ENCODE measurements around the gene ATP5MG. TPM values are rescaled to one million over a fixed set of nuclear protein-coding genes. Genes with fewer than 3 reads are reported as not detected.
"Not testable (repeated sequence)": the region's sequence is repeated elsewhere in the genome, so short reads cannot be mapped to it uniquely, and the experiment has no call there.

The ATP5MG gene
- total RNA-seq, 1 donor from 2014 or later: 117 TPM

DNA sequence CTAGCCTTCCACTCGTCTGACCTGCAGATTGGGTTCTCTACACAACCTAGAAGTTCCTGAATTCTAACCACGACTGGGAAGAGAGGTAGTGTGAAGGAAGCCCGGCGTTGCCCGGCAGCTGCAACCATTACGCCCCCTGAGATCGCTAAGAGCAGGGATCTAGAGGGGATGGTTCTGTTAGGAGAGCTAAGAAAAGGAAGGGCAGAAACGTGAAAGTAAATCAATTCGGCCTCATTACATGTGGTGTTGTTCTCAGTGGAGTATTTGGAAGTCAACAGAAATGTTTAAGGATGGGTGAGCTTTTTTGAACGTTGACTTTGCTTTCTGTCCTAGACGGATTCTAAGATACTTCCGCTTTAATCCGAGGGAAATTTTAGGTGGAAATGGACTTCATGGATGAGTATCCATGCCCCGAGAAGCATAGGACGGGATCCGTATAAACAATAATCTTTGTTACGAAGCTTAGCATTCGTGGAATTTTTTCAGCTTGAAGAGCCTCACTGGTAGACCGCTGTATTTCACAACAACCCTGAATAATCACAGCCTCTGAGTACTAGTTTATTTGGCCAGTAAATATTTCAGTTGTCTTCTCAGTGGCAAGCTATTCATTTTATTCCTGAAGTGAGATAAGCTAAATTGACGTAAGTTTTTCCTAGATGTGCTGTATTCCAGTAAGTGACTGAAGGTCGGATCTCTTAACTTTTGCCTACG lies 629 bp downstream of the ATP5MG start:
- DNase-seq (ENCODE audit: low spot score) (no peak), ATAC-seq (no peak)
- intact Hi-C loops (cut with DNase I): no loop called here

DNA sequence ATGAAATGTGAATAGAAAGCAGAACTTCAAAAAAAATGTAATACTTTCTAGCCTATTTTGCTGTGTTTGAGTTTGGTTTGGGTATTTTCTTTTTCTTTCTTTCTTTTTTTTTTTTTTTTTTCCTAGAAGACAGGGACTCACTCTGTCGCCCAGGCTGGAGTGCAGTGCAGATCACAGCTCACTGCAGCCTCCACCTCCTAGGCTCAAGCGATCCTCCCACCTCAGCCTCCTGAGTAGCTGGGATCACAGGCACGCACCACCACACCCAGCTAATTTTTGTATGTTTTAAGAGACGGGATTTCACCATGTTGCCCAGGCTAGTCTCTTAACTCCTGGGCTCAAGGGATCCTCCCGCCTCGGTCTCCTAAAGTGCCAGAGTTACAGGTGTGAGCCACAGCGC lies 1.2 kb downstream of the ATP5MG start:
- intact Hi-C loops (cut with DNase I); ATAC-seq; DNase-seq (ENCODE audit: low spot score): not testable (repeated sequence)

DNA sequence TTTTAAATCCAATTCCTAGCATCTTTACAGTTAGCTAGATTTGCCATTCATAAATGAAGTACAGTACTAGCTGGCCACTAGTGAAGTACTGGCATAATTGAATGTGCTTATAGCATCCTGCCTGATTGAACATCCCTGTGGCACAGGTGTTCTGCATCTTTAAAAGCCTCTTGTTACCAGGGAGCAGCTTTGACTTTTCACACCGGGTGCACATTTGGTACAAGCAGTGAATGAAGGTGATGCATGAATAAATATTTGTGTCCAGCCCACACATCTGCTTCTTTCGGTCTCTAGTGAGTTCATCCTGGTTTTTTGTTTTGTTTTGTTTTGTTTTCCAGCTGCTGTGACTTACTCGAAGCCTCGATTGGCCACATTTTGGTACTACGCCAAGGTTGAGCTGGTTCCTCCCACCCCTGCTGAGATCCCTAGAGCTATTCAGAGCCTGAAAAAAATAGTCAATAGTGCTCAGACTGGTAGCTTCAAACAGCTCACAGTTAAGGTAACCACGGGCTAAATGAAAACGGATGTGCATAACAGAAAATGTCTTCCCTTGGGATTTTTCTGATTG lies 5.3 kb downstream of the ATP5MG start:
- DNase-seq (ENCODE audit: low spot score): no peak
- peak; percentile 61 for ATAC-seq
- intact Hi-C loops (cut with DNase I): no loop called here

- DNase-seq (ENCODE audit: low spot score) (no peak), ATAC-seq (no peak)
- intact Hi-C loops (cut with DNase I): no loop called here
These were observed 8.8 kb downstream of the ATP5MG start for GRCh38 chr11:118410055-118410745.

GRCh38 chr11:118411530-118411929 lies 10.1 kb downstream of the ATP5MG start:
- ATAC-seq (no peak), DNase-seq (ENCODE audit: low spot score) (no peak)
- intact Hi-C loops (cut with DNase I): no loop called here

- no peak for ATAC-seq
- DNase-seq (ENCODE audit: low spot score): no peak
- intact Hi-C loops (cut with DNase I): no loop called here
These were observed 11.5 kb downstream of the ATP5MG start for GRCh38 chr11:118412921-118413320.

- no peak for DNase-seq (ENCODE audit: low spot score)
- intact Hi-C loops (cut with DNase I): no loop called here
- no peak for ATAC-seq
These were observed 13.8 kb downstream of the ATP5MG start for GRCh38 chr11:118415062-118415738.

GRCh38 chr11:118415739-118416068 lies 14.3 kb downstream of the ATP5MG start:
- no peak for DNase-seq (ENCODE audit: low spot score)
- no peak for ATAC-seq
- intact Hi-C loops (cut with DNase I): no loop called here

DNA sequence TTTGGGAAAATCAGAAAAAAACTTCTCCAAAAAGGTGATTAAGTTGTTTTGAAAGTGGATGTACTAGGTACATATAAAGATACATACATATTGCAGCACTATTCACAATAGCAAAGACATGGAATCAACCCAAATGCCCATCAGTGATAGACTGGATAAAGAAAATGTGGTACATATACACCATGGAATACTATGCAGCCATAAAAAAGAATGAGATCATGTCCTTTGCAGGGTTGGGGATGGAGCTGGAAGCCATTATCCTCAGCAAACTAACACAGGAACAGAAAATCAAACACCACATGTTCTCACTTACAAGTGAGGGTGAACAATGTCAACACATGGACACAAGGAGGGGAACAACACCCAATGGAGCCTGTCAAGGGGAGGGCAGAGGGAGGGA lies 15.5 kb downstream of the ATP5MG start:
- intact Hi-C loops (cut with DNase I); ATAC-seq; DNase-seq (ENCODE audit: low spot score): not testable (repeated sequence)

DNA sequence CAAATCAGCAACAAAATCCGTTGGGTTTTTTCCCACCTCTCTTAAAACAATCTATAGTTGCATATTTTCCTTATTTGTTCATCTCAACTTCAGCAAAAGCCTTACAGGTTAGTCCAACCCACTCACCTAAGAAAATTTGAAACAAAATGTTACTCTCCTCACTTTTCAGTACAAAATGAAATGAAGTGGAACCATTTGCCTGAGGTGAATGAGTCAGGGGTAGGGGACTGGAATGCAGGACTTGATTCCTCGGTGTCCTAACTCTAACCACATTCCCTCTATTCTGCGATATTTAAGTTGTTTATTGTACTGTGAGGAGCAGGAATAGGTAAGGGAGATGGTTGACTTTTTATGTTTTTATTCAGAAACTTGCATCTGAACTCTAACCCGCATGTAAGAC lies 16.4 kb downstream of the ATP5MG start:
- intact Hi-C loops (cut with DNase I): no loop called here
- DNase-seq (ENCODE audit: low spot score) (no peak), ATAC-seq (no peak)

- DNase-seq (ENCODE audit: low spot score) (no peak), ATAC-seq (no peak)
- intact Hi-C loops (cut with DNase I): no loop called here
These were observed 17.4 kb downstream of the ATP5MG start for GRCh38 chr11:118418766-118419165.

- no peak for ATAC-seq
- DNase-seq (ENCODE audit: low spot score): no peak
- intact Hi-C loops (cut with DNase I): no loop called here
These were observed 26.3 kb downstream of the ATP5MG start for GRCh38 chr11:118427707-118428106.

GRCh38 chr11:118430956-118431355 lies 29.6 kb downstream of the ATP5MG start:
- DNase-seq (ENCODE audit: low spot score) (no peak), ATAC-seq (no peak)
- intact Hi-C loops (cut with DNase I): no loop called here

DNA sequence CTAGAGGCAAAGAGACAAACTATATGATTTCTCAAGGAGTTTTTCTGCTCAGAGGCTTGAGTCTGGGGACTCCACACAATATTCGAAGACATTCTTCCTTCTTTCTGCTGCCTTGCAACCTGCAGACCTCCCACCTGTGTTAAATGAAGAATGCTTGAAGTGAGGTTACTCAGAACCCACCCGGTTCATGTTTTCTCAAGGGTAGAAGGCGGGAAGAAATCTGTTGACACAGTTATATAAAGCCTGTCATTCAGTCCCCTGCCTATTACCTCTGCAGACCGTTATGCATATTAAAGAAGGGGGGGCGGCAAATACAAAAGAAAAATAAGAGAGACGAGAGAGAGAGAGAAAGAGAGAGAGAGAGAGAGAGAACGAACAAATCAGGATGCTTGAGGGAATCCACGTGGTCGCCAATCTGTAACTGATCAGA lies 32.7 kb downstream of the ATP5MG start:
- DNase-seq (ENCODE audit: low spot score) (no peak), ATAC-seq (no peak)
- intact Hi-C loops (cut with DNase I): no loop called here

DNA sequence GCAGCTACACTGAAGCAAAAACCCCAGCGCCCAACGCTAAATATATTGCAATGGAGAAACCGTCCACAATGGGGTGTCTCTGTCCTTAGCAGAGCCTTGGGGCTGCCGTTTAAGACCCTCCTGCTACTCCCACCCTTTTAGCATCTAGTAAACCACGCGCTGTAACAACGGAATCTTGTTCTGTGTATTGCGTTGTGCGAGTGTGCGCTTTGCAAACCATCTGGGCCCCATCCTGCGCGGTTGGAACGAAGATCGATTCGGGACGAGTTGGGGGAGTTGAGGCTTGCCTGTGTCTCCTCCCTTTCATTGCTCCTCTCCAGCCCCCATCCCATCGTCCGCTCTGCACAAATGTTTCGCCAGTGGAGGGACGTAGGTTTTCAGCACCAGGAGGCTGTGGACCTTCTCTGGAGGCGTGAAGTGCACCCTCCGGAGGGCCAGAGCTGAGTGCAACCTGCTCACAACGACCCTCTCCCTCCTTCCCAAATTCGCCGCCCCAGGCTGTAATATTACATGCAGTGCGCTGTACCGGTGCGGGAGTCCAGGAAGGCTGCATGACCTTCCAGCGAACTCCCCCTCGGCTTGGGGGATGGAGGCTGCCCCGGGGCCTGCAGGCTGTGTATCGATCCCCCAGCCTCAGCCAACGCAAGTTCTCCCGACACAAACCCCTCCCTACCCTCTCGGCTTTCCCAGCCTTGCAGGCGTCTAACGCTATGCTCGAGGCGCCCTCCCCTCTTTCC lies 33.3 kb downstream of the ATP5MG start:
- ATAC-seq: peak; percentile 20
- intact Hi-C loops (cut with DNase I): no loop called here
- peak; percentile 63 for DNase-seq (ENCODE audit: low spot score)

DNA sequence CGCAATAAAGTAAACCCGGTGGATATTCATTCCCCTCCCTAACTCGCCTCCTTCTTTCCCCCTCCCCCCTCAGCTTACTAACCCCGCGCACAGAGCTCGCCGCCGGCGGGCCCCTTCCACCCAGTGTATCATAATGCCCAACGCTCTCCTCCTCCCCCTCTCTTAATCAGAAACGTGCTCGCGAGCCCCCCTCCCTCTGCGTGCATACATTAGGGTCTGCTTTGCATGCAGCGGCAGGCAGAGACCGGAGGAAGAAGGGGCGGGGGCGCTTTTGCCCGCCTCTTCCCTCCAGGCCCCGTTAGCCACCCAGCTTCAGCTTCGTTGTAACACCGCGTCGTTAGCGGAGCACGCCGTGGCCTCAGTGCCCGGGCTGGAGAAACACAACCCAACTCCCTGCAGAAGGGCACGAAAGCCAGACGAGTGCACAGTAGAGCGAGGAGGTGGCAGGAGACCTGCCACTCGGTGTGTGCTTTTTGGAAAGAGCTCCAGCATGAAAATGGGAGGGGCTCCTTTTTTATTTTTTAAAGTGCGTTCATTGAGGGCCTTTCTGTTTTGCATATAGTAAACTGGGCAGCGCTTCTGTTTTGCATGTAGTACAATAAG lies 34.0 kb downstream of the ATP5MG start:
- DNase-seq (ENCODE audit: low spot score) (peak; percentile 71), ATAC-seq (peak; percentile 36)
- intact Hi-C loops (cut with DNase I): no loop called here

DNA sequence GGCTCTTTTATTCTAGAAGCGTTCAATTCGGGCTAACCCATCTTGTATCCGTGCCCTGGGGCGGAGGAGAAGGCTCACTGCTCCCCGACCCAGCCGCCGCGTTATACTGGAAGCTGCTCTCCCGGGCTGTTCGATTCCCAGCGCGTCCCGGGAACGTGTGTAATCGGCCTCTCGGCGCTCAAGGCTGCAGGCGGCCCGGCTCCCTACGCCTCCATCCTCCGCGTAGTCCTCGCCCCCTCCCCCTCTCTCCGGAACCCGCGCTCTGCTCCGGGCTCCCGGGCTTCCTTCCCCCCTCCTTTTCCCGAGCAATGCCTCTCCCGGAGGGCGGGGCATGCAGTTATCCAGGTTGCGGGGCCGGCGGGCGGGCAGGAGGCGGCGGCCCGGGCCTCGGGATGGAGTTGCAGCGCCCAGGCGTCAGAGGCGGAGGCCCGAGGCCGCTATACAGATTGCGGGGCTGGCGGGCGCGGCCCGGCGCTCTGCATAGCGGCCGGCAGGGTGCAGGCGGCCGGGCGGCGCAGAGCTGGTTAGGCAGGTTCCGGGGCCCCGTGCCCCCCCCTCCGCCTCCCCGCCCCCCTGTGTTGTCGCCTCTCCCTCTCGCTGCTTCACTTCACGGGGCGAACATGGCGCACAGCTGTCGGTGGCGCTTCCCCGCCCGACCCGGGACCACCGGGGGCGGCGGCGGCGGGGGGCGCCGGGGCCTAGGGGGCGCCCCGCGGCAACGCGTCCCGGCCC lies 34.7 kb downstream of the ATP5MG start, which contains the start of gene KMT2A:
Gene KMT2A, plus strand, starts transcription at position 600 of the 732 bp plus-strand sequence. Its CDS starts 21 bp downstream, at position 621.
- ATAC-seq: peak; percentile 91
- peak; percentile 99 for DNase-seq (ENCODE audit: low spot score)
- intact Hi-C loops (cut with DNase I): no loop called here

DNA sequence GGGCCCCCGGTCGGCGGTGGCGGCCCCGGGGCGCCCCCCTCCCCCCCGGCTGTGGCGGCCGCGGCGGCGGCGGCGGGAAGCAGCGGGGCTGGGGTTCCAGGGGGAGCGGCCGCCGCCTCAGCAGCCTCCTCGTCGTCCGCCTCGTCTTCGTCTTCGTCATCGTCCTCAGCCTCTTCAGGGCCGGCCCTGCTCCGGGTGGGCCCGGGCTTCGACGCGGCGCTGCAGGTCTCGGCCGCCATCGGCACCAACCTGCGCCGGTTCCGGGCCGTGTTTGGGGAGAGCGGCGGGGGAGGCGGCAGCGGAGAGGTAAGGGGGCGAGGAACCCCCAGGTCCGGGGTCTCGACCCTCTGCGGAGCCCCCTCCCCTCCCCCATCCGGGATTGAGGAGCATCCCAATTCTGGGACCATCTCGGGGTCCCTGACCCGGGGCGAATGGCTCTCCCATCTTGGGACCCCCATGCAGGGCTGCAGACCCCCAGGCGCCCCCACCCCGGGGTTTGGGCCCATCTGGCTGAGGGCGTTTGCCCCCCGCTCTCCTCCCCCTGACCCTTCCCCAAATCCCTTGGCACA lies 35.3 kb downstream of the ATP5MG start:
- peak; percentile 80 for DNase-seq (ENCODE audit: low spot score)
- intact Hi-C loops (cut with DNase I): no loop called here
- no peak for ATAC-seq
